ENCODE data around the gene PLXDC1.

DNA sequence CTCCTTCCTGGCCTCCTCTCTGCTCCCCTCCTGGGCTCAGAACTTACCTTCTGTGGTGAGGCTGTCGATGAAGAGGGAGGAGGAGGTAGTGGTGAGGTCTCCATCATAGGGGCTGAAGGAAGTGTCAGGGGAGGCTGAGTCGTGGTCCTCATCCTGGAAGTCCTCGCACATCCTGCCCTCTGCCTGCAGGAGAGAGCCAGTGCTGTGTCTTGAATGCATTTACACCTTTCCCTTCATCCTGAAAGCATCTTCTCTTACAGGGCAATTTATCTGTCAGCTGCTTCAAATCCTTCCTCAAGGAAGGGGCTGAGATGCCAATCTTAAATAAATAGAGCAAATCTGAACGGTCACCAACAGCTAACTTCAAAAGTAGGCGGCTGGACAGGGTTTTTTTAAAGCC, 73.6 kb downstream of the PLXDC1 start:
- TF ChIP-seq, protein P1, sequence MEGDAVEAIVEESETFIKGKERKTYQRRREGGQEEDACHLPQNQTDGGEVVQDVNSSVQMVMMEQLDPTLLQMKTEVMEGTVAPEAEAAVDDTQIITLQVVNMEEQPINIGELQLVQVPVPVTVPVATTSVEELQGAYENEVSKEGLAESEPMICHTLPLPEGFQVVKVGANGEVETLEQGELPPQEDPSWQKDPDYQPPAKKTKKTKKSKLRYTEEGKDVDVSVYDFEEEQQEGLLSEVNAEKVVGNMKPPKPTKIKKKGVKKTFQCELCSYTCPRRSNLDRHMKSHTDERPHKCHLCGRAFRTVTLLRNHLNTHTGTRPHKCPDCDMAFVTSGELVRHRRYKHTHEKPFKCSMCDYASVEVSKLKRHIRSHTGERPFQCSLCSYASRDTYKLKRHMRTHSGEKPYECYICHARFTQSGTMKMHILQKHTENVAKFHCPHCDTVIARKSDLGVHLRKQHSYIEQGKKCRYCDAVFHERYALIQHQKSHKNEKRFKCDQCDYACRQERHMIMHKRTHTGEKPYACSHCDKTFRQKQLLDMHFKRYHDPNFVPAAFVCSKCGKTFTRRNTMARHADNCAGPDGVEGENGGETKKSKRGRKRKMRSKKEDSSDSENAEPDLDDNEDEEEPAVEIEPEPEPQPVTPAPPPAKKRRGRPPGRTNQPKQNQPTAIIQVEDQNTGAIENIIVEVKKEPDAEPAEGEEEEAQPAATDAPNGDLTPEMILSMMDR (IDR thresholded peaks at IDR 0.05): no peak
- no peak for TF ChIP-seq POLR2A (IDR thresholded peaks at IDR 0.05)

All from uterus (tissue), 2 donors.